Caco-2 (cell line): ENCODE results near the gene SLFN11. TPM values are rescaled to one million over a fixed set of nuclear protein-coding genes. Genes with fewer than 3 reads are reported as not detected.

ENCODE experiments used
- BruUV-seq: library from RNA; stranded (reverse); fragments of 400-500 nt; replicated peaks from 2 replicates; lab custom pipeline; 2021; lab: Mats Ljungman, UMichigan
- CTCF ChIA-PET: fragments of 300-600 bp; sonication (Branson Sonifier 250); formaldehyde crosslinking; loops from one replicate; lab custom pipeline; 2022; ENCODE audit warnings: antibody characterized with exemption; lab: Charles Lee
- POLR2A ChIA-PET: fragments of 300-600 bp; sonication (Branson Sonifier 250); formaldehyde crosslinking; loops from one replicate; lab custom pipeline; 2022; ENCODE audit warnings: antibody characterized with exemption; lab: Charles Lee
- DNase-seq, 2 experiments: peaks; one replicate each; pipeline versions ENCODE4 v3.0.0 to v3.0.0-alpha.2; 2020 to 2022
- H3K27me3 ChIP-seq: replicated peaks from 2 replicates; pipeline ENCODE4 v1.6.0; 2011; ENCODE audit warnings: low read length; ENCODE audit not compliant: control insufficient read depth, insufficient read depth
- H3K36me3 ChIP-seq: 2 replicates; pipeline ENCODE4 v1.5.1; 2011; ENCODE audit warnings: low read length; ENCODE audit not compliant: control insufficient read depth, insufficient read depth
- H3K4me1 ChIP-seq: fragments of 250-450 bp; sonication (Bioruptor Pico); 2 replicates; pipeline ENCODE4 v1.5.1; 2020; ENCODE audit warnings: mild to moderate bottlenecking
- H3K4me3 ChIP-seq: 2 replicates; pipeline ENCODE4 v1.5.1; 2011; ENCODE audit warnings: low read depth, mild to moderate bottlenecking, control low read depth, low read length
- H3K9me3 ChIP-seq: fragments of 250-450 bp; sonication (Bioruptor Pico); 2 replicates; pipeline ENCODE4 v1.5.1; 2020; ENCODE audit warnings: mild to moderate bottlenecking, moderate library complexity
- H3K27ac Mint-ChIP-seq: one replicate; pipeline ENCODE4 v1.8.0; 2022; ENCODE audit warnings: mixed read lengths; ENCODE audit not compliant: unreplicated experiment
- H3K27me3 Mint-ChIP-seq: one replicate; pipeline ENCODE4 v1.8.0; 2022; ENCODE audit warnings: mixed read lengths; ENCODE audit not compliant: insufficient read depth, unreplicated experiment
- H3K36me3 Mint-ChIP-seq: one replicate; pipeline ENCODE4 v1.8.0; 2022; ENCODE audit warnings: mild to moderate bottlenecking, mixed read lengths; ENCODE audit not compliant: insufficient read depth, unreplicated experiment
- H3K4me1 Mint-ChIP-seq: one replicate; pipeline ENCODE4 v1.8.0; 2022; ENCODE audit warnings: low read depth, mixed read lengths; ENCODE audit not compliant: unreplicated experiment
- H3K4me3 Mint-ChIP-seq: one replicate; pipeline ENCODE4 v1.8.0; 2022; ENCODE audit warnings: mild to moderate bottlenecking, moderate library complexity, mixed read lengths; ENCODE audit not compliant: unreplicated experiment
- H3K9me3 Mint-ChIP-seq: one replicate; pipeline ENCODE4 v1.8.0; 2022; ENCODE audit warnings: mixed read lengths; ENCODE audit not compliant: unreplicated experiment
- intact Hi-C: fragments of 100-400 bp; cut with micrococcal nuclease; formaldehyde crosslinking; loops from one replicate; pipeline ENCODE4 v1.10.0; 2022; ENCODE audit not compliant: unreplicated experiment
- total RNA-seq: library from RNA; stranded (reverse); gene quantifications from 2 replicates; pipeline ENCODE4 v1.2.3, GENCODE V29; 2022
- TF ChIP-seq, protein P1 (sequence below), 2 experiments: fragments of 200-600 bp in 1 of 2; IDR thresholded peaks; 1 replicate in 1 of 2; 2 replicates in 1 of 2; pipeline versions ENCODE4 v1.5.1 to v1.8.0; 2011 to 2022; ENCODE audit warnings: antibody characterized with exemption in 1 of 2, control low read depth in 1 of 2, inconsistent platforms in 1 of 2, low read depth in 1 of 2, low read length in 1 of 2, mild to moderate bottlenecking in 1 of 2, moderate library complexity in 1 of 2; ENCODE audit not compliant: insufficient read depth in 1 of 2, severe bottlenecking in 1 of 2, unreplicated experiment in 1 of 2

Gene SLFN11
- total RNA-seq, 1 experiment from 2014 or later = not detected

DNA sequence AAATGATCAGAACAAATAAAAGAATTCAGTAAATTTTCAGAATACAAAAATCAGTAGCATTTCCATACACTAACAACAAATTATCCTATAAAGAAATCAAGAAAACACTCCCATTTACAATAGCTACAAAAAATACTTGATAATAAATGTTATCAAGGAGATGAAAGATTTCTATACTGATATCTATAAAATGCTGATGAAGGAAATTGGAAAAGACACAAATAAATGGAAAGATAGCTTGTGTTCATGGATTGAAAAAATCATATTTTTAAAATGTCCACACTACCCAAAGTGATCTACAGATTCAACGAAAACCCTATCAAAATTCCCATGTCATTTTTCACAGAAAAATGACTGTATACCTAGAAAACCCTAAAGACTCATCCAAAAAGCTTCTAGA is 40.8 kb upstream of the SLFN11 start:
- H3K27me3 Mint-ChIP-seq = peaks cover 12% of the 10 kb centered on the region
- H3K9me3 ChIP-seq = peaks cover 10% of the 10 kb centered on the region
- H3K27ac Mint-ChIP-seq = no peak overlapping the region
- no peak overlapping the region for H3K4me3 ChIP-seq
- no peaks in the 10 kb centered on the region for H3K4me1 Mint-ChIP-seq
- CTCF ChIA-PET = no interaction called here
- no peak overlapping the region for H3K4me3 Mint-ChIP-seq
- POLR2A ChIA-PET = no interaction called here
- H3K4me1 ChIP-seq = no peaks in the 10 kb centered on the region
- peaks cover 16% of the 10 kb centered on the region for H3K9me3 Mint-ChIP-seq
- 0 out of 2 replicates have a peak, but pooled peaks cover 1% of the 10 kb centered on the region for H3K27me3 ChIP-seq
- no TSS peak for BruUV-seq
- intact Hi-C loops = no loop called here
- DNase-seq = no peak
- H3K36me3 Mint-ChIP-seq = no peaks in the 10 kb centered on the region
- TF ChIP-seq, protein P1, sequence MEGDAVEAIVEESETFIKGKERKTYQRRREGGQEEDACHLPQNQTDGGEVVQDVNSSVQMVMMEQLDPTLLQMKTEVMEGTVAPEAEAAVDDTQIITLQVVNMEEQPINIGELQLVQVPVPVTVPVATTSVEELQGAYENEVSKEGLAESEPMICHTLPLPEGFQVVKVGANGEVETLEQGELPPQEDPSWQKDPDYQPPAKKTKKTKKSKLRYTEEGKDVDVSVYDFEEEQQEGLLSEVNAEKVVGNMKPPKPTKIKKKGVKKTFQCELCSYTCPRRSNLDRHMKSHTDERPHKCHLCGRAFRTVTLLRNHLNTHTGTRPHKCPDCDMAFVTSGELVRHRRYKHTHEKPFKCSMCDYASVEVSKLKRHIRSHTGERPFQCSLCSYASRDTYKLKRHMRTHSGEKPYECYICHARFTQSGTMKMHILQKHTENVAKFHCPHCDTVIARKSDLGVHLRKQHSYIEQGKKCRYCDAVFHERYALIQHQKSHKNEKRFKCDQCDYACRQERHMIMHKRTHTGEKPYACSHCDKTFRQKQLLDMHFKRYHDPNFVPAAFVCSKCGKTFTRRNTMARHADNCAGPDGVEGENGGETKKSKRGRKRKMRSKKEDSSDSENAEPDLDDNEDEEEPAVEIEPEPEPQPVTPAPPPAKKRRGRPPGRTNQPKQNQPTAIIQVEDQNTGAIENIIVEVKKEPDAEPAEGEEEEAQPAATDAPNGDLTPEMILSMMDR (IDR thresholded peaks at IDR 0.05; ENCODE audit: insufficient read depth in 1 of 2, low read depth in 1 of 2, low read length in 1 of 2, severe bottlenecking in 1 of 2, unreplicated experiment in 1 of 2) = no peak
- H3K36me3 ChIP-seq = no peaks in the 10 kb centered on the region

DNA sequence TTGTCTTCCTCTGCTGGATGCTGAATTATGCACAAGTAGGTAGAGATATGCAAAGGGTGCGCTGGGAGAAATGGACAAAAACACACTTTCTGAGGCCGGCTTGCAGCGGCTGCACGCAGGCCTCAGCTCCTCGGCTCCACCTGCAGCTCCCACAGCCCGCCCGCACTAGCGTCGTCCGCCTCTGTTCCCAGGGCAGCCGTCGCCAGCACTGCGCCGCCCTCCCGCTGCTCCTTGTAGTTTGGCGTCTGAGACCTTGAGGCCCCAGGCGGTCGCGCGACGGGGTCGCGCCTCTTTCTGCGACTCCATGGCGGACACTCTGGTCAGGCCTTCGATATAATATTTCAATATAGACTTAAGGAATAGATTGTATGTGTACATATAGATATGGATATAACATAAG is 34.1 kb upstream of the SLFN11 start:
- Mint-ChIP-seq H3K4me3 (no peak overlapping the region), H3K27ac (no peak overlapping the region), H3K36me3 (no peaks in the 10 kb centered on the region), H3K4me1 (no peaks in the 10 kb centered on the region), H3K27me3 (peaks cover 8% of the 10 kb centered on the region), H3K9me3 (no peaks in the 10 kb centered on the region)
- ChIA-PET CTCF (no interaction called here), POLR2A (no interaction called here)
- Histone ChIP-seq H3K27me3 (peaks cover 1% of the 10 kb centered on the region; the same call in 1 of the 2 replicates), H3K9me3 (no peaks in the 10 kb centered on the region), H3K4me1 (no peaks in the 10 kb centered on the region), H3K4me3 (no peak overlapping the region), H3K36me3 (no peaks in the 10 kb centered on the region)
- intact Hi-C loops = no loop called here
- no TSS peak for BruUV-seq
- no peak for DNase-seq
- TF ChIP-seq, protein P1 (IDR thresholded peaks at IDR 0.05; ENCODE audit: insufficient read depth in 1 of 2, low read depth in 1 of 2, low read length in 1 of 2, severe bottlenecking in 1 of 2, unreplicated experiment in 1 of 2) = no peak

DNA sequence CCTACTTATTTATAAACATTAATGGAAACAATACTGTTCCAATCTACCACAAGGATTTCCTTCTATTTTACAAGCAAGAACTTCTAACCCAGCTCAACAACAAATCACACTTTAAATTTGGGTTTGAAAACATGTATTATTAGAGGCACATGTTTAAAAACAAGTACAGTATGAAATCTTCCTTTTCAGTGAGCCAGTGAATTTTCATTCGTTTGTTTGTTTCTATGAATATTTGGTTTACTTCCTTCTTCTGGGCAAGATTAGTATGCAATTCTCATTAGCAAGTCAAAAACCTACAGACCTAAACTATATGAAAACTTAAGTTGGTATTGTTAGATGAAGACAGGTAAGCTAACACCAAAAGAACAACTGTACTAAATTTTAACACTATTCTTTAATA is 33.1 kb upstream of the SLFN11 start:
- Histone ChIP-seq H3K9me3 (no peaks in the 10 kb centered on the region), H3K27me3 (peaks cover 1% of the 10 kb centered on the region; the same call in 1 of the 2 replicates), H3K36me3 (no peaks in the 10 kb centered on the region), H3K4me1 (no peaks in the 10 kb centered on the region), H3K4me3 (no peak overlapping the region)
- BruUV-seq = no TSS peak
- no peaks in the 10 kb centered on the region for H3K9me3 Mint-ChIP-seq
- H3K4me3 Mint-ChIP-seq = no peak overlapping the region
- peaks cover 7% of the 10 kb centered on the region for H3K27me3 Mint-ChIP-seq
- POLR2A ChIA-PET = no interaction called here
- CTCF ChIA-PET = no interaction called here
- intact Hi-C loops = no loop called here
- TF ChIP-seq, protein P1 (IDR thresholded peaks at IDR 0.05; ENCODE audit: insufficient read depth in 1 of 2, low read depth in 1 of 2, low read length in 1 of 2, severe bottlenecking in 1 of 2, unreplicated experiment in 1 of 2) = no peak
- H3K4me1 Mint-ChIP-seq = no peaks in the 10 kb centered on the region
- no peaks in the 10 kb centered on the region for H3K36me3 Mint-ChIP-seq
- DNase-seq = no peak
- no peak overlapping the region for H3K27ac Mint-ChIP-seq
